ENCODE measurements around the gene P3H4.

Gene P3H4

GRCh38 chr17:41796121-41796895, 15.4 kb downstream of the P3H4 start:
- TF ChIP-seq, protein P1, sequence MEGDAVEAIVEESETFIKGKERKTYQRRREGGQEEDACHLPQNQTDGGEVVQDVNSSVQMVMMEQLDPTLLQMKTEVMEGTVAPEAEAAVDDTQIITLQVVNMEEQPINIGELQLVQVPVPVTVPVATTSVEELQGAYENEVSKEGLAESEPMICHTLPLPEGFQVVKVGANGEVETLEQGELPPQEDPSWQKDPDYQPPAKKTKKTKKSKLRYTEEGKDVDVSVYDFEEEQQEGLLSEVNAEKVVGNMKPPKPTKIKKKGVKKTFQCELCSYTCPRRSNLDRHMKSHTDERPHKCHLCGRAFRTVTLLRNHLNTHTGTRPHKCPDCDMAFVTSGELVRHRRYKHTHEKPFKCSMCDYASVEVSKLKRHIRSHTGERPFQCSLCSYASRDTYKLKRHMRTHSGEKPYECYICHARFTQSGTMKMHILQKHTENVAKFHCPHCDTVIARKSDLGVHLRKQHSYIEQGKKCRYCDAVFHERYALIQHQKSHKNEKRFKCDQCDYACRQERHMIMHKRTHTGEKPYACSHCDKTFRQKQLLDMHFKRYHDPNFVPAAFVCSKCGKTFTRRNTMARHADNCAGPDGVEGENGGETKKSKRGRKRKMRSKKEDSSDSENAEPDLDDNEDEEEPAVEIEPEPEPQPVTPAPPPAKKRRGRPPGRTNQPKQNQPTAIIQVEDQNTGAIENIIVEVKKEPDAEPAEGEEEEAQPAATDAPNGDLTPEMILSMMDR (IDR thresholded peaks at IDR 0.05; ENCODE audit: insufficient read depth, low read depth, low read length, missing control alignments) = no peak
- no peak overlapping the region for H3K4me3 ChIP-seq (ENCODE audit: low read length)
- no peak for DNase-seq (ENCODE audit: low read depth)

DNA sequence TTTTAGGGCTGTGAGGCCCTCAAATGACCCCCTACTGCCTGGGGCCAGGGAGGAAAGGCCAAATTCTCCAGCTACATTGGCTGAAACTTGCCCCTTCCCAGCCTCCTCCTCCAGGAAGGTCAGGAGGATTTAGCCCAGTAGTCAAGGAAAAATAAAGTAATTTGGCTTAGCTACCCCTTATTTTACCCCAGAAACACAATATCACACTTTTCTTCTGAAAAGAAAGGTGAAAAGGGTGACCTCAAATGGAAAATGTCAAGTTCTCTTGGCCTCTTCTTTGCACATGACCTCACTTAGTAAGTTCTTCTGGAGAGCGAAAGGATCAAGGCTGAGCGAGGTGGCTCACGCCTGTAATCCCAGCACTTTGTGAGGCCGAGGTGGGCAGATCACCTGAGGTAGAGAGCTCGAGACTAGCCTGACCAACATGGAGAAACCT, 17.2 kb downstream of the P3H4 start:
- no peak overlapping the region for H3K4me3 ChIP-seq (ENCODE audit: low read length)
- no peak for DNase-seq (ENCODE audit: low read depth)

GRCh38 chr17:41793784-41794539, 17.8 kb downstream of the P3H4 start:
- DNase-seq (ENCODE audit: low read depth) = no peak
- TF ChIP-seq, protein P1 (IDR thresholded peaks at IDR 0.05; ENCODE audit: insufficient read depth, low read depth, low read length, missing control alignments) = no peak
- peak overlapping the region; percentile 37 for H3K4me3 ChIP-seq (ENCODE audit: low read length)

More for the DNA sequence above, 17.2 kb downstream of the P3H4 start:
- TF ChIP-seq, protein P1 (IDR thresholded peaks at IDR 0.05; ENCODE audit: insufficient read depth, low read depth, low read length, missing control alignments) = no peak

DNA sequence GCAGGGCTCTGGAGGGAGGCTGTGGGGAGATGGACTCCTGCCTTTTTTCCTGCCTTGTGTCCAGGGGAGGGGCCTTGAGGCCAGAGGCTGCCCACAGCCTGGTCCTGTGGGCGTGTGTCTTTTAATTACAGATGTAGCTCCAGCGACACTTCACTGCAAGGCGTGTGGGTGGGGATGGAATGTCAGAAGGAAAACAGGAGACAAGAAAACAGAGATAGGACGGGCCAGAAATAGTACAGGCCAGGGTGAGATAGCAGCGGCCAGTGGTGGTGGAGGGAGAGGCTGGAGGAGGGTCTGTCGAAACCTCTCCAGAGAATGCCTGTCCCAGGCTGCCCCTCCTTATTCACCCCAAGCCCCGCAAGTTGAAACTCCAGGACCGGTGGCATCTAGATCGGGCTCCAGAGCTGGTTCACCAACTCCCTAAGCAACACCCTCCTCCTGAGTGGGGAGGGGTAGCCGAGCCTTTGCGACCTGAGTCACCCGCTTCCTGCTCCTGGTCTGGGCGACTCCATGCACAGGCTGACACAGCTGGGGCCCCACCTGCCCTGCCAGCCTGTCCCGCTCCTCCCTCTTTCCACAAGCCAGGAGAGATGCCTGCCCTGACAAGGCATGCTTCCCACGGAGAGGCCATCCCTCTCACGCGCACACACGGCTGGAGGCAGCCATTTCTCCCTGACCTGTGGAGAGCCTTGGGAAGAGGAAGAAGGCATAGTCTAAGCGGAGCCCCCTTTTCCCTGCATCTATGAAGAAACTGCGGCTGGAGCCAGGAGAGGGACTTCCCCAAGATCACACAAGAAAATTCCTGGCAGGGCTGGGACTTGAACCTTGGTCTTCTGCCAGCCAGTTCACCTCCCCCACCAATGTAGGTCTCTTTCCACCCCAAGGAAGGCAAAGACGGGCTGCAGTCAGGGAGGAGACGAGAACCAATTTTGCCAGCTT, 18.6 kb downstream of the P3H4 start:
- TF ChIP-seq, protein P1 (IDR thresholded peaks at IDR 0.05; ENCODE audit: insufficient read depth, low read depth, low read length, missing control alignments) = no peak
- peak; percentile 98 for DNase-seq (ENCODE audit: low read depth)
- H3K4me3 ChIP-seq (ENCODE audit: low read length) = peak overlapping the region; percentile 37

DNA sequence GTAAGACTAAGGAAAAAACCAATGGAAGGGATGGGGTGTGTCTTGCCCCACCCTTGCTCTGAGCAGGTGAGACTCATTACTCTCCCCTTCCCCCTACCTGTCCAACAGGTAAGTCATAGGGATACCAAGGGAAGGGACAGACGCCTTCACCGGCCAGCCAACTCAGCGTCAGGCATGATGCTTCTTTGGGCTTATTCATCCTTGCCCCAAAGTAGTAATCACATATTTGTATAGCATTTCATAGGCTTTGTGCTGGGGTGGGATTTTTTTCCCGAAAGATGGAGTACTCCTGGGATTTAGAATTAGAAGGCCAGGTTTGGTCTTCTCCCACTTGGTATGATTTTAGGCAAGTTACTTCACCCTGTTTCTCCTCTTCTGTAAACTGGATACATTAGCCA, 24.7 kb downstream of the P3H4 start:
- no peak for DNase-seq (ENCODE audit: low read depth)
- TF ChIP-seq, protein P1 (IDR thresholded peaks at IDR 0.05; ENCODE audit: insufficient read depth, low read depth, low read length, missing control alignments) = no peak
- H3K4me3 ChIP-seq (ENCODE audit: low read length) = peak overlapping the region; percentile 44

DNA sequence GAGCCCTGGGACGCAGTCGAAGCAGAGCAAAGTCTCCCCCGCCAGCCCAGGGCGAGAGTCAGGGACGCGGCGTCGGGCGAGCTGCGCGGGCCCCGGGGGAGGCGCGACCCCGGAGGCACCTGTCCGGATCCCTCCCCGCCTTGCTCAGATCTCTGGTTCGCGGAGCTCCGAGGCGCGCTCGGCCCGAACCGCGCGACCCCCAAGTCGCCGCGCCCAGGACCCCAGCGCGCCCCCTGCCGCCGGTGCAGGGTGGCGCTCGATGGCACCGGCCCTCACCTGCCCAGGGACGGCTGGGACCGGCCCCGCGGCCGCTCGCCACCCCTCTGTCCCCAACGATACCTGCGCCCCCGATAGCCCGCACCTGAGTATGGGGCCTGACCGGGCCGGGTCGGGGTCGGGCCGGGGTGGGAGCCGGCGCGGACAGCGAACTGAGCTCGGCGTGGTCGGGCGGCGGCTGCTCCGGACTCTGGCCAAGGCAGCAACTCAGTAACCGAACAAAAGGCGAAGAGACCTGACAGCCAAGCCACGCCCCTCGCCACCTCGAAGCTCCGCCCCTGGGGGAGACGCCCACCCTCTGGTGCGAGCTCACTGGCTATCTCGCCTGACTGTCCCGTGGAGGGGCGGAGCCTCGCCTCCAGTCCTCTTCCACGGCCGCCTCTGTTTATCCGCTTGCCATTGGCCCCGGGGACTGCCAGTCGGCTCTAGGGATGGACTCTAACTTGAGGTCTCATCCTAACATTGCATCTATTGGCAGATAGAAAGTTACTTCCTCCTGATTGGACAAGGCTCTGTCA, 25.3 kb downstream of the P3H4 start, which contains the start of gene JUP:
Gene JUP, minus strand, starts transcription at position 485 of the 794 bp plus-strand sequence. CDS start 14,857 bp downstream, outside the sequence.
- TF ChIP-seq, protein P1 (IDR thresholded peaks at IDR 0.05; ENCODE audit: insufficient read depth, low read depth, low read length, missing control alignments) = no peak
- peak within 1 kb of the TSS; percentile 98 for H3K4me3 ChIP-seq (ENCODE audit: low read length)
- peak; percentile 100 for DNase-seq (ENCODE audit: low read depth)

Data from epithelial cell of esophagus (primary cell).